Thyroid gland (tissue), 4 donors: ENCODE results near the gene TSEN34. TPM values are rescaled to one million over a fixed set of nuclear protein-coding genes. Genes with fewer than 3 reads are reported as not detected.

Source experiments
- DNase-seq, 2 donors: peaks; one replicate each; pipeline ENCODE4 v3.0.0-alpha.2; 2019
- H3K27ac ChIP-seq, 3 donors: fragments of 200-600 bp; sonication (generic); 1 replicate in 2 of 3; 2 replicates in 1 of 3; pipeline ENCODE4 v1.5.1; 2016 to 2019; ENCODE audit warnings: mild to moderate bottlenecking in 1 of 3, moderate library complexity in 1 of 3
- H3K27me3 ChIP-seq: fragments of 200-600 bp; sonication (generic); one replicate; pipeline ENCODE4 v1.5.1; 2019
- H3K36me3 ChIP-seq, 2 donors: fragments of 200-600 bp; sonication (generic); one replicate each; pipeline ENCODE4 v1.5.1; 2016 to 2019
- H3K4me1 ChIP-seq, 2 donors: fragments of 200-600 bp; sonication (generic); one replicate each; pipeline ENCODE4 v1.5.1; 2017 to 2019
- H3K4me3 ChIP-seq, 3 donors: fragments of 200-600 bp; sonication (generic); replicated peaks in 1 of 3; 1 replicate in 2 of 3; 2 replicates in 1 of 3; pipeline ENCODE4 v1.5.1; 2016; ENCODE audit warnings: mild to moderate bottlenecking in 1 of 3
- H3K9me3 ChIP-seq: fragments of 200-600 bp; sonication (generic); one replicate; pipeline ENCODE4 v1.5.1; 2017
- POLR2A ChIP-seq, 2 donors: fragments of 450-650 bp; IDR thresholded peaks; one replicate each; pipeline ENCODE4 v1.6.1; 2017; ENCODE audit warnings: antibody characterized with exemption in 2 of 2, mild to moderate bottlenecking in 2 of 2, moderate library complexity in 1 of 2
- WGBS, 2 donors: methylation state at CpG; one replicate each; pipeline ENCODE4 v1.1.5; 2017; 5-methylcytosine and 5-hydroxymethylcytosine counted together
- intact Hi-C: fragments of 100-400 bp; cut with DNase I; formaldehyde crosslinking; loops from one replicate; pipeline ENCODE4 v1.15.1; 2023
- total RNA-seq, 4 donors: library from RNA; depleted of rRNA; stranded (reverse); fragments of >200 nt; gene quantifications; one replicate each; pipeline ENCODE4 v1.2.3, GENCODE V29; 2016
- TF ChIP-seq, protein P1 (sequence below), 6 experiments: fragments of 200-600 bp in 3 of 6; fragments of 450-650 bp in 3 of 6; sonication (generic) in 3 of 6; IDR thresholded peaks; one replicate each; pipeline ENCODE4 v1.5.1; 2016 to 2019; ENCODE audit warnings: antibody characterized with exemption in 6 of 6, mild to moderate bottlenecking in 2 of 6, inconsistent platforms in 1 of 6, moderate library complexity in 1 of 6

Gene TSEN34
- total RNA-seq, 4 donors from 2014 or later: 58.1 to 102 (median 82.0) TPM

DNA sequence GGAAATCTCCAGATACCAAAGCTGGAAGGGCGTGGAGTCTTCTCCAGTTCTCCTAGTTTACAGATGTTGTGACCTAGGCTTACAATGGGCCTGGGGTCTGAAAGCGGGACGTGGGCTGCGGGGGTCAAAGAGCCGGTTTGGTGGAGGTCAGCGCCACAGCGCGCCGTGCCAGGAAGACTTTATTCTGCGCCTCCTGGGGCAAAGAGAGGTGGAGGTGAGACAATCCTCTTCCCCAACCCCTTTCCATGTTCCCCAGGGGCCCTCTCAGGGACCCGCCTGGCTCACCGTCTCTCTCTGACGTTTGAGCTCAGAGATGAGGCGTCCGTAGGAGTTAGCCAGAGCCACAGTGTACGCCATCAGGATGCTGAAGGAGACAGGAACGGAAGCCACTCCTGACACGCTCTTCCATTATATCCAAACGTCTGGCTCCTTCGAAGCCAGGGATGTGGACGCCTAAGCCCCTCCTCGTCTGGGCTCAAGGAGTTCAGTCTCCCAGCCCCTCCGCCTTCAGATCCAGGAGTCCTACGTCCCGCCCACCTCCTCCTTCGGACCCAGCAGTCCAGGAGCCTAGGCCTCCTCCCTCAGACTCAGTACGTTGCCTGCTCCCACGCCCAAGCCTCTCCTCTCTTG, 30.8 kb upstream of the TSEN34 start:
- intact Hi-C loops: no loop called here
- peaks cover 26 to 45% of the 10 kb centered on the region in 2 donors for H3K4me1 ChIP-seq
- WGBS, 2 donors: 2 to 3% methylated on average over 26 of the region's 28 CpGs
- H3K9me3 ChIP-seq: no peaks in the 10 kb centered on the region
- peak overlapping the region; percentile 55 to 75 (median 73) for H3K27ac ChIP-seq
- H3K4me3 ChIP-seq: peak overlapping the region in 2 of 3 donors; percentile 16 to 37
- H3K27me3 ChIP-seq: no peaks in the 10 kb centered on the region
- H3K36me3 ChIP-seq: peaks cover 24 to 26% of the 10 kb centered on the region in 2 donors
- peak; percentile 15 to 36 for DNase-seq
- TF ChIP-seq, protein P1, sequence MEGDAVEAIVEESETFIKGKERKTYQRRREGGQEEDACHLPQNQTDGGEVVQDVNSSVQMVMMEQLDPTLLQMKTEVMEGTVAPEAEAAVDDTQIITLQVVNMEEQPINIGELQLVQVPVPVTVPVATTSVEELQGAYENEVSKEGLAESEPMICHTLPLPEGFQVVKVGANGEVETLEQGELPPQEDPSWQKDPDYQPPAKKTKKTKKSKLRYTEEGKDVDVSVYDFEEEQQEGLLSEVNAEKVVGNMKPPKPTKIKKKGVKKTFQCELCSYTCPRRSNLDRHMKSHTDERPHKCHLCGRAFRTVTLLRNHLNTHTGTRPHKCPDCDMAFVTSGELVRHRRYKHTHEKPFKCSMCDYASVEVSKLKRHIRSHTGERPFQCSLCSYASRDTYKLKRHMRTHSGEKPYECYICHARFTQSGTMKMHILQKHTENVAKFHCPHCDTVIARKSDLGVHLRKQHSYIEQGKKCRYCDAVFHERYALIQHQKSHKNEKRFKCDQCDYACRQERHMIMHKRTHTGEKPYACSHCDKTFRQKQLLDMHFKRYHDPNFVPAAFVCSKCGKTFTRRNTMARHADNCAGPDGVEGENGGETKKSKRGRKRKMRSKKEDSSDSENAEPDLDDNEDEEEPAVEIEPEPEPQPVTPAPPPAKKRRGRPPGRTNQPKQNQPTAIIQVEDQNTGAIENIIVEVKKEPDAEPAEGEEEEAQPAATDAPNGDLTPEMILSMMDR (IDR thresholded peaks at IDR 0.05): peak in 1 of 6 experiments; percentile 10
- TF ChIP-seq POLR2A (IDR thresholded peaks at IDR 0.05): peak in 1 of 2 donors; percentile 1

DNA sequence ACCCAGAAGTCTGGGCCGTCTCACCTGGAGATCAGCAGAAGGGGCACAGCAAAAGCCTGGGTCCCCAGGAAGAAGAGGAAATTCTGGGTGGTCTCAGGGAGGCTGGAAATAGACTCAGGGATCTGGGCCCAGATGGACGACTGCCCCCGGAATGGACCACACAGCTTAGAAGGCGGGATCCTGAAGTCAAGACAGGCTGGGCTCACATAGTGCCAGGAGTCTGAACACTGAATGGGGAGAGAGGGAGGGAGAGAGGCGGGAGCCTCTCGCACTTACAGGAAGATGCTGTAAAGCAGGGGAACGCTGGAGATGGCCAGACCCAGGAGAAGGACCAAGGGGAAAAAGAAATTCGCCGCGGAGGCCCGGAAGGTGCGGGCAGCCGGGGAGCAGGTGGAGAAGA, 30.3 kb upstream of the TSEN34 start:
- Histone ChIP-seq H3K27me3 (no peaks in the 10 kb centered on the region), H3K36me3 (peaks cover 19 to 21% of the 10 kb centered on the region in 2 donors), H3K4me3 (peak overlapping the region in 1 of 3 donors; percentile 37), H3K9me3 (no peaks in the 10 kb centered on the region), H3K27ac (peak overlapping the region in 2 of 3 donors; percentile 73 to 75), H3K4me1 (peaks cover 26 to 45% of the 10 kb centered on the region in 2 donors)
- no peak for TF ChIP-seq POLR2A (IDR thresholded peaks at IDR 0.05)
- TF ChIP-seq, protein P1 (IDR thresholded peaks at IDR 0.05): no peak
- intact Hi-C loops: no loop called here
- WGBS, 2 donors: 27 to 35% methylated on average over 13 of the region's 13 CpGs
- DNase-seq: peak; percentile 31 to 32

DNA sequence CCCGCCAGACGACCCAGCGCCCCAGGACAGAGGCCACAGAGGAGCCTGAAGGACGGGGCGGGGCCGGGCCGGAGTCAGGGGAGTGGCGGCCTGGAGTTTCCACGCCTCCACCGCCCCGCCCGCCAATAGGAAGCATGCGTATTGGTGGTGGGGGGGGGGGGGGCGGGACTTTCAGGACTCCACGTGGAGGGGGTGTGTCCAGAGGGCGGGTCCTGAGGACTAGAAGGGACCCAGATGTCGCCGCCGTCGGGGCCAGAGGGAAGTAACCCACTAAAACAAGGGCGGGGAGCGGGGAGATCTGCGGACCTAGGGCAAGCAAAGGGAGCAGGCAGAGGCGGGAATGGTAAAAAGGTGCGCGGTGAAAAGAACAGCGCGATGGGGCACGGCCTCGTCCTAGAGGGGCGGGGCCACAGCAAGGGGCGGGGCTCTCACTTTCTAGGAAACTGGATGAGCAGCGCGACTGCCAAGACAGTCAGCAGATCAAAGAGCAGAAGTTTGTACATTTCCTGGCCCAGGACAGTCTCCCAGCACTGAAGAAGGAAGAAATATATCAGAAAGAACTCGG, 28.8 kb upstream of the TSEN34 start:
- H3K27ac ChIP-seq: peak overlapping the region in 1 of 3 donors; percentile 26
- H3K4me3 ChIP-seq: no peak overlapping the region
- DNase-seq: peak; percentile 80 to 87
- intact Hi-C loops: no loop called here
- TF ChIP-seq POLR2A (IDR thresholded peaks at IDR 0.05): no peak
- TF ChIP-seq, protein P1 (IDR thresholded peaks at IDR 0.05): no peak
- H3K4me1 ChIP-seq: peaks cover 26 to 45% of the 10 kb centered on the region in 2 donors
- WGBS, 2 donors: 4% methylated on average over 21 to 25 of the region's 35 CpGs
- H3K9me3 ChIP-seq: no peaks in the 10 kb centered on the region
- H3K27me3 ChIP-seq: no peaks in the 10 kb centered on the region
- H3K36me3 ChIP-seq: peaks cover 6 to 7% of the 10 kb centered on the region in 2 donors

DNA sequence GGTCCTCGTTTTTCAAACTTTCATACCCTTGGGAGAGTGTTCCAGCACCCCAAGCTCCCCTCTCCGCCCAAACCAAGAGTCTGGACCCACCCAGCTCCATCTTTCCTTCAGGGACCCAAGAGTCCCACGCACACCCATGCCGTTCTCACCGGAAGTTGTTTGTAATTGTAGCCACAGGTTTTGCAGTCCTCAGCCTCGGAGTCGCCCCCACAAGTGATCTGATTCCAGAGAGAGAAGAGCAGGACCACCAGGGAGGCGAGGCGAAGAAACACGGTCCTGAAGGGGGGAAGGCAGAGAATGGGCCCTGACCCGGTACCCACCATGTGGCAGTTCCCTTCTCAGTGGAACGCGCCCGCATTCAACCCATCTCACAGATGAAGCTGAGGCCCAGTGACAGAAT, 28.2 kb upstream of the TSEN34 start:
- 65 to 72% methylated on average over 14 of the region's 14 CpGs for WGBS, 2 donors

More for the DNA sequence above, 28.2 kb upstream of the TSEN34 start:
- Histone ChIP-seq H3K36me3 (peaks cover under 1 to 4% of the 10 kb centered on the region in 2 donors), H3K4me3 (no peak overlapping the region), H3K9me3 (no peaks in the 10 kb centered on the region), H3K27ac (no peak overlapping the region), H3K27me3 (no peaks in the 10 kb centered on the region), H3K4me1 (peaks cover 26 to 45% of the 10 kb centered on the region in 2 donors)
- TF ChIP-seq POLR2A (IDR thresholded peaks at IDR 0.05): no peak
- TF ChIP-seq, protein P1 (IDR thresholded peaks at IDR 0.05): no peak
- intact Hi-C loops: no loop called here
- DNase-seq: no peak
